Measurements from ENCODE around the gene SLC38A4.
"Not testable (repeated sequence)": the region's sequence is repeated elsewhere in the genome, so short reads cannot be mapped to it uniquely, and the experiment has no call there.

Gene SLC38A4

DNA sequence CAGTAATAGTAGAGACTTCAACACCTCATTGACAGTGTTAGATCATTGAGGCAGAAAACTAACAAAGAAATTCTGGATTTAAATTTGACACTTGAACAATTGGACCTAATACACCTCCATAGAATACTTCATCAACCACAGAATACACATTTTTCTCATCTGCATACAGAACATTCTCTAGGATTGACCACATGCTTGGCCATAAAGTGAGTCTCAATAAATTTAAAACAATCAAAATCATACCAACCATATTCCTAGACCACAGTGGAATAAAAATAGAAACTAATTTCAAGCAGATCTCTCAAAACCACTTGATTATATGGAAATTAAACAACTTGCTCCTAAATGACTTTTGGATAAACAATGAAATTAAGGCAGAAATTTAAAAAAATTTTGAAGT is 82.3 kb downstream of the SLC38A4 start:
- no peaks in the 10 kb centered on the region for H4K20me1 ChIP-seq (ENCODE audit: insufficient read depth, low read length, poor library complexity, severe bottlenecking)
- TF ChIP-seq, protein P1, sequence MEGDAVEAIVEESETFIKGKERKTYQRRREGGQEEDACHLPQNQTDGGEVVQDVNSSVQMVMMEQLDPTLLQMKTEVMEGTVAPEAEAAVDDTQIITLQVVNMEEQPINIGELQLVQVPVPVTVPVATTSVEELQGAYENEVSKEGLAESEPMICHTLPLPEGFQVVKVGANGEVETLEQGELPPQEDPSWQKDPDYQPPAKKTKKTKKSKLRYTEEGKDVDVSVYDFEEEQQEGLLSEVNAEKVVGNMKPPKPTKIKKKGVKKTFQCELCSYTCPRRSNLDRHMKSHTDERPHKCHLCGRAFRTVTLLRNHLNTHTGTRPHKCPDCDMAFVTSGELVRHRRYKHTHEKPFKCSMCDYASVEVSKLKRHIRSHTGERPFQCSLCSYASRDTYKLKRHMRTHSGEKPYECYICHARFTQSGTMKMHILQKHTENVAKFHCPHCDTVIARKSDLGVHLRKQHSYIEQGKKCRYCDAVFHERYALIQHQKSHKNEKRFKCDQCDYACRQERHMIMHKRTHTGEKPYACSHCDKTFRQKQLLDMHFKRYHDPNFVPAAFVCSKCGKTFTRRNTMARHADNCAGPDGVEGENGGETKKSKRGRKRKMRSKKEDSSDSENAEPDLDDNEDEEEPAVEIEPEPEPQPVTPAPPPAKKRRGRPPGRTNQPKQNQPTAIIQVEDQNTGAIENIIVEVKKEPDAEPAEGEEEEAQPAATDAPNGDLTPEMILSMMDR (conservative IDR thresholded peaks at IDR 0.05; ENCODE audit: low read length): no peak
- no peak for TF ChIP-seq EZH2phosphoT487 (IDR thresholded peaks at IDR 0.05; ENCODE audit: borderline replicate concordance)
- no peaks in the 10 kb centered on the region for H3K4me1 ChIP-seq (ENCODE audit: insufficient read depth, low read length, poor library complexity, severe bottlenecking)
- H3K79me2 ChIP-seq (ENCODE audit: insufficient read depth, low read length): no peaks in the 10 kb centered on the region
- H3K4me3 ChIP-seq (ENCODE audit: low read length, poor library complexity, severe bottlenecking): no peak overlapping the region
- peaks cover 7% of the 10 kb centered on the region for H3K27me3 ChIP-seq (ENCODE audit: insufficient read depth, low read length, poor library complexity, severe bottlenecking)
- no peaks in the 10 kb centered on the region for H3F3A ChIP-seq (ENCODE audit: low read depth)
- H3K36me3 ChIP-seq (ENCODE audit: insufficient read depth, low read length): no peaks in the 10 kb centered on the region
- H3K4me2 ChIP-seq (ENCODE audit: low read depth, low read length, poor library complexity, severe bottlenecking): no peak overlapping the region
- H3K9me2 ChIP-seq (replicated peaks; ENCODE audit: low read depth, low read length): no peaks in the 10 kb centered on the region
- H3K9me3 ChIP-seq (ENCODE audit: insufficient read depth, low read depth, low read length): no peaks in the 10 kb centered on the region
- H3K9ac ChIP-seq (ENCODE audit: low read depth, low read length, poor library complexity, severe bottlenecking): no peak overlapping the region
- H2AFZ ChIP-seq (ENCODE audit: low read length): no peak overlapping the region

DNA sequence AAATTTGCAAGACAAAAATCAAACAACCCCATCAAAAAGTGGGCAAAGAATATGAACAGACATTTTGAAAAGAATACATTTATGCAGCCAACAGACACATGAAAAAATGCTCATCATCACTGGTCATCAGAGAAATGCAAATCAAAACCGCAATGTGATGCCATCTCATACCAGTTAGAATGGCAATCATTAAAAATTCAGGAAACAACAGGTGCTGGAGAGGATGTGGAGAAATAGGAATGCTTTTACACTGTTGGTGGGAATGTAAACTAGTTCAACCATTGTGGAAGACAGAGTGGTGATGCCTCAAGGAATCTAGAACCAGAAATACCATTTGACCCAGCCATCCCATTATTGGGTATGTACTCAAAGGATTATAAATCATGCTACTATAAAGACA is 83.5 kb downstream of the SLC38A4 start:
- H3K4me2 ChIP-seq (ENCODE audit: low read depth, low read length, poor library complexity, severe bottlenecking); H3K27me3 ChIP-seq (ENCODE audit: insufficient read depth, low read length, poor library complexity, severe bottlenecking); H3F3A ChIP-seq (ENCODE audit: low read depth): not testable (repeated sequence)

DNA sequence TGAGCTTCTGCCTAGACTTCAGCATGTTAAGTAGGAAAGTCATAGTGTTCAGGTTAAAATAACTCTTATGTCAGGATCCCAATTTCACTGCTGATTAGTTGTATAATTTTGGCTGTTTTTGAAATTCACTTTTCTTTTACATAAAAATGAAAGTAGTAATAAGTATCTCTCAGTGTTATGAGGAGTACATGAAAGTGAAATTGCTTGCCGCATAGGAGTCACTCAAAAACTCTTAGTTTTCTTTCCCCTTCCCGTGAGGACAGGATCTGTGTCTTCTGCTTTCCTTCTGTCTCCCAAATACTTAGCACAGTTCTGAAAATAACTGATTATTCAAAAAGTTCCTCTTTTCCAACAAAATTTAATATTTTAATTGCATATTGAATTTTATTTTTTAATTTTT is 100.5 kb downstream of the SLC38A4 start:
- no peak overlapping the region for H3K9ac ChIP-seq (ENCODE audit: low read depth, low read length, poor library complexity, severe bottlenecking)
- no peaks in the 10 kb centered on the region for H3F3A ChIP-seq (ENCODE audit: low read depth)
- H3K9me2 ChIP-seq (replicated peaks; ENCODE audit: low read depth, low read length): no peaks in the 10 kb centered on the region
- no peaks in the 10 kb centered on the region for H3K27me3 ChIP-seq (ENCODE audit: insufficient read depth, low read length, poor library complexity, severe bottlenecking)
- H3K9me3 ChIP-seq (ENCODE audit: insufficient read depth, low read depth, low read length): no peaks in the 10 kb centered on the region
- H3K4me2 ChIP-seq (ENCODE audit: low read depth, low read length, poor library complexity, severe bottlenecking): no peak overlapping the region
- no peak overlapping the region for H3K4me3 ChIP-seq (ENCODE audit: low read length, poor library complexity, severe bottlenecking)
- H2AFZ ChIP-seq (ENCODE audit: low read length): no peak overlapping the region
- H4K20me1 ChIP-seq (ENCODE audit: insufficient read depth, low read length, poor library complexity, severe bottlenecking): no peaks in the 10 kb centered on the region
- TF ChIP-seq, protein P1 (conservative IDR thresholded peaks at IDR 0.05; ENCODE audit: low read length): no peak
- TF ChIP-seq EZH2phosphoT487 (IDR thresholded peaks at IDR 0.05; ENCODE audit: borderline replicate concordance): no peak
- H3K79me2 ChIP-seq (ENCODE audit: insufficient read depth, low read length): no peaks in the 10 kb centered on the region
- H3K36me3 ChIP-seq (ENCODE audit: insufficient read depth, low read length): no peaks in the 10 kb centered on the region
- no peaks in the 10 kb centered on the region for H3K4me1 ChIP-seq (ENCODE audit: insufficient read depth, low read length, poor library complexity, severe bottlenecking)

More for the DNA sequence above, 83.5 kb downstream of the SLC38A4 start:
- not testable (repeated sequence) for H3K9me3 ChIP-seq (ENCODE audit: insufficient read depth, low read depth, low read length); H3K79me2 ChIP-seq (ENCODE audit: insufficient read depth, low read length); H3K9ac ChIP-seq (ENCODE audit: low read depth, low read length, poor library complexity, severe bottlenecking); H3K4me1 ChIP-seq (ENCODE audit: insufficient read depth, low read length, poor library complexity, severe bottlenecking); H2AFZ ChIP-seq (ENCODE audit: low read length); H3K36me3 ChIP-seq (ENCODE audit: insufficient read depth, low read length); H4K20me1 ChIP-seq (ENCODE audit: insufficient read depth, low read length, poor library complexity, severe bottlenecking); H3K4me3 ChIP-seq (ENCODE audit: low read length, poor library complexity, severe bottlenecking); H3K9me2 ChIP-seq (replicated peaks; ENCODE audit: low read depth, low read length)

DNA sequence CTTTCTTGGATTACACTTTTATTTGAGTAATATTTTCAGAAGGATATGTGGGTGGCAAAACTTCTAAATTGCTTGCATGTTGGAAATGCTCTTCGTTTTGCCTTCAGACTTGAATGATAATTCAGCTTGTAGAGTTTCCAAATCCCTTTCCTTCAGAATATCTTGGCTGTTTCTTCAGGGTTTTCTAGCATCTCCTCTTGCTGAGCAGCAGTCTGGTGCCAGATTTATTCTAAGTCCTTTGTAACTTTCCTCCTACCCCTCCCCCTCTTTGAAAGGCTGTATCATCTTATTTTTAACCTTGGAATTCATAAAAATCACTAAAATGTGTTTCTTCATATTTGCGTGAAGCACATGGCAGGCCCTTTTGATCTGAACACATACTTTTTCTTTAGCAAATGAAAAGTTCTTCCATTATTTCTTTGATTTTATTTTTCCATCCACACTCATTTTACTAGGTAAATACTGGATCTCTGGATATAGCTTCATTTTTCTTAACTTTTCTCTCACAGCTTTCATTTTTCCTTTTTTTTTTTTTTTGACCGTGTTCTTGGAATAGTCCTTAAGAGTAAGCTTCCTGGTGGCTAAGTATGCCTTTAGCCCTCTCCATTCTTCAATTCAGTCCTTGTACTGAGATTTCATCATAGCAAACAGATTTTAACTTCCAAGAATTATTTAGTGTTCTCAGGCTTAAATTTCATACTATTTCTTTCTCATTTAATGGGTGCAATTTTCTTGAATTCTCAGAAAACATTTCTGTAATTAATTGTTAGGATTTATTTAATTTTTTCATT is 102.0 kb downstream of the SLC38A4 start:
- H3K36me3 ChIP-seq (ENCODE audit: insufficient read depth, low read length): no peaks in the 10 kb centered on the region
- H3K4me1 ChIP-seq (ENCODE audit: insufficient read depth, low read length, poor library complexity, severe bottlenecking): no peaks in the 10 kb centered on the region
- no peaks in the 10 kb centered on the region for H4K20me1 ChIP-seq (ENCODE audit: insufficient read depth, low read length, poor library complexity, severe bottlenecking)
- no peaks in the 10 kb centered on the region for H3K27me3 ChIP-seq (ENCODE audit: insufficient read depth, low read length, poor library complexity, severe bottlenecking)
- TF ChIP-seq, protein P1 (conservative IDR thresholded peaks at IDR 0.05; ENCODE audit: low read length): no peak
- no peak for TF ChIP-seq EZH2phosphoT487 (IDR thresholded peaks at IDR 0.05; ENCODE audit: borderline replicate concordance)
- H3F3A ChIP-seq (ENCODE audit: low read depth): no peaks in the 10 kb centered on the region
- no peak overlapping the region for H3K9ac ChIP-seq (ENCODE audit: low read depth, low read length, poor library complexity, severe bottlenecking)
- no peak overlapping the region for H2AFZ ChIP-seq (ENCODE audit: low read length)
- no peak overlapping the region for H3K4me2 ChIP-seq (ENCODE audit: low read depth, low read length, poor library complexity, severe bottlenecking)
- no peaks in the 10 kb centered on the region for H3K9me2 ChIP-seq (replicated peaks; ENCODE audit: low read depth, low read length)
- H3K79me2 ChIP-seq (ENCODE audit: insufficient read depth, low read length): no peaks in the 10 kb centered on the region
- H3K4me3 ChIP-seq (ENCODE audit: low read length, poor library complexity, severe bottlenecking): no peak overlapping the region
- H3K9me3 ChIP-seq (ENCODE audit: insufficient read depth, low read depth, low read length): no peaks in the 10 kb centered on the region
